Prostate gland (tissue), 2 donors: ENCODE measurements around the gene UBE2O.

Experiments
- POLR2A ChIP-seq: fragments of 450-650 bp; IDR thresholded peaks from one replicate; pipeline ENCODE4 v1.6.1; 2016; ENCODE audit warnings: antibody characterized with exemption, mild to moderate bottlenecking
- POLR2AphosphoS5 ChIP-seq: sonication (generic); formaldehyde crosslinking; IDR thresholded peaks from one replicate; pipeline ENCODE4 v1.6.1; 2017; ENCODE audit warnings: antibody characterized with exemption
- TF ChIP-seq, protein P1 (sequence below), 4 experiments: fragments of 200-600 bp in 2 of 4; fragments of 450-650 bp in 2 of 4; sonication (generic) in 2 of 4; IDR thresholded peaks; 1 replicate in 3 of 4; 2 replicates in 1 of 4; pipeline ENCODE4 v1.5.1; 2016 to 2019; ENCODE audit warnings: antibody characterized with exemption in 4 of 4, mild to moderate bottlenecking in 2 of 4, moderate library complexity in 2 of 4

DNA sequence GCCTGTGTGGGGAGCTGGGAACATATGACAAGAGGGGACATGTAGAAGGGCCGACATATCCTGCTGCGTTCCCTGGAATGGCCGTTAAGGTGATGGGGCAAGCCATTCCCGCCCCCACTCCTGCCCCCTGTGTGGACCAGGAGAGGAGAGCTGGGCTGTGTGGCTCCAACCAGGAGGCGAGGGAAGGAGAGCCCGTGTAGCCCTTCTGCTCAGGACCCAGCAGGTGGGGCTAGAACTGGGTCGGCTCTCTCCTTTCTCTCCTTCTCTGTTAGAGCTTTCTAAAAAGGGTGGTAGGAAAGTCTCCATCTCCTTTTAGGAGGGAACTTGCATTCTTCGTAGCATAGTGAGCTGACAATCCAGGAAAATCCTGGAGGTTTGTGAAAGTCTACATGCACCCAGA, 55.8 kb downstream of the UBE2O start:
- TF ChIP-seq POLR2A (no peak), POLR2AphosphoS5 (no peak)
- TF ChIP-seq, protein P1, sequence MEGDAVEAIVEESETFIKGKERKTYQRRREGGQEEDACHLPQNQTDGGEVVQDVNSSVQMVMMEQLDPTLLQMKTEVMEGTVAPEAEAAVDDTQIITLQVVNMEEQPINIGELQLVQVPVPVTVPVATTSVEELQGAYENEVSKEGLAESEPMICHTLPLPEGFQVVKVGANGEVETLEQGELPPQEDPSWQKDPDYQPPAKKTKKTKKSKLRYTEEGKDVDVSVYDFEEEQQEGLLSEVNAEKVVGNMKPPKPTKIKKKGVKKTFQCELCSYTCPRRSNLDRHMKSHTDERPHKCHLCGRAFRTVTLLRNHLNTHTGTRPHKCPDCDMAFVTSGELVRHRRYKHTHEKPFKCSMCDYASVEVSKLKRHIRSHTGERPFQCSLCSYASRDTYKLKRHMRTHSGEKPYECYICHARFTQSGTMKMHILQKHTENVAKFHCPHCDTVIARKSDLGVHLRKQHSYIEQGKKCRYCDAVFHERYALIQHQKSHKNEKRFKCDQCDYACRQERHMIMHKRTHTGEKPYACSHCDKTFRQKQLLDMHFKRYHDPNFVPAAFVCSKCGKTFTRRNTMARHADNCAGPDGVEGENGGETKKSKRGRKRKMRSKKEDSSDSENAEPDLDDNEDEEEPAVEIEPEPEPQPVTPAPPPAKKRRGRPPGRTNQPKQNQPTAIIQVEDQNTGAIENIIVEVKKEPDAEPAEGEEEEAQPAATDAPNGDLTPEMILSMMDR (IDR thresholded peaks at IDR 0.05): no peak
